NCI-H1105 (cell line): ENCODE results near the gene EMILIN2.
"Not testable (repeated sequence)": the region's sequence is repeated elsewhere in the genome, so short reads cannot be mapped to it uniquely, and the experiment has no call there.

ENCODE experiments used
- DNase-seq: peaks from one replicate; lab custom pipeline; 2025; lab: John Stamatoyannopoulos, UW

The EMILIN2 gene

DNA sequence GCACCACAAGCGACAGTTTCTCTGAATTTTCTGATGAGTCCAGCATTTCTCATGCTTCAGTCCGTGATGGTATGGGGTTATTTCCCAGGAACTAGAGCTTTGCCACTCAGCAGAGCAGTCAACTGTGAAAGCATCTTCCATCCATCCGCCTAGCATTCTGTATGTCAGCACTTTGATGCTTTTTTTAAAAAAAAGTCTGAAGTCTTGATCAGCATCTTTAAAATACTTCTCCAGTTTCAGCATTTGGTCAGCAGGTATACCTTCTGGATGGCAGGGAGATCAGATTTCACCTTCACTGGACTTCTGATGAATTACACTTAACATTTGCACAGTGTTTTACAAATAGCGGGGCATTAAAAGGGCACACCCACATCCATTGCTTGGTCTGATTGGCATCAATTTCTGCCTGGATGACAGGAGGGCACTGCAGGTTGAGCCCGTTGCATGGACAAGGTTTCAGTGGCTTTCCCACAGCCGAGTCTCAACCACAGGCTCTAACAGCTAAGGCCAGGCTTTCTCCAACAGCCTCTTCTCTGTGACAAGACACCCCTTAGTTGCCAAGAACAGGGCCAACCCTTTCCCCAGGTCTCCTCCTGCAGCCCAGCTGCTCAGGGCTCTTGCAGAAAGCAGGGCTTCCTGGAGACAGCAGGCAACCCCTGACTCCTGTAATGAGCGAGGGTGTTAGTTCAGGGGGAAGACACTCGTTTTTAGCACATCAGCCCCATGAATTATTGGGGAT, 54.0 kb downstream of the EMILIN2 start:
- DNase-seq = no peak

DNA sequence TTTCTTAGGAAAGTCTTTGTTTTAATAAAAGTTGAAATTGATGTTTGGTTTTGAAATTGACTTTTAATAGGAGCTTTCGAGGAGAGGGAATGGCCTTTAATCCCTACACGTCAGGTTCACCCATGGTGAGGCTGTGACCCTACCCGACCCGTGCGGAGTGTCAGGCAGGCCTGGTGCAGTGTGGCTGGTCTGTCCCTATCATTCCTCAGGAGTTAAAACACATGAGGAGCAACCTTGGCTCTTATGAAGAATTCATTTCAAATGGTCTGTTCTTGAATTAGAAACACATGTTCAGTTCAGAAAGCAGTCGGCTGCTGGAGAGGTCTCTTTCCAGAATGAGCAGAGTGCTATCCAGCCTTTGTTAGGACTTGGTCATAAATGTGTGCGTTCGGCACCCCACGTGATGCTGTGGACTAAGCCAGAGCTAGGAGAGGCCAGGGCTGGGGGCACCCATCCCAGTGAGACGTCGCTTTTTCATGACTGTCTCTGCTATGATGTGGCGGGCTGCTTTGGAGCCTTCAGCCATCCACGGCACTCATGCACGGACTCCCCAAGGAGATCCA, 54.7 kb downstream of the EMILIN2 start:
- no peak for DNase-seq

DNA sequence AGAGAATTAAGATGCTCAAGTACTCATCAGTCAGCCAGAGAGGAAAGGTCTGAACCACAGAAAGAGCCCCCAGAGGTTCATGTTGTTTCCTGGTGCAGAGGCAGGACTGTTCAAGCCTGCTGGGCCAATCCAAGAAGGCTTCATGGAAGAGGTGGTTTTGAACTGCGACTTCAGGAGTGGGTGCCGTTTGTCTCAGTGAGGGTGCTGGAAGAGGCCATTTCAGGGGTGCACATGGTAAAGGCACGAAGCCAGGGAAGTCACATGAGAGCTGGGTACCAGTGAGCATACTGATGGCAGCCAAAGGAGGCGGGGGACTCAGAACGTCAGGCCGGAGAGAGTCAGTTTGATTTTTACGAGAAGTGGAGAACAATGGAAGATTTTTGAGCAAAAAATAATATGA, 55.5 kb downstream of the EMILIN2 start:
- DNase-seq = no peak

DNA sequence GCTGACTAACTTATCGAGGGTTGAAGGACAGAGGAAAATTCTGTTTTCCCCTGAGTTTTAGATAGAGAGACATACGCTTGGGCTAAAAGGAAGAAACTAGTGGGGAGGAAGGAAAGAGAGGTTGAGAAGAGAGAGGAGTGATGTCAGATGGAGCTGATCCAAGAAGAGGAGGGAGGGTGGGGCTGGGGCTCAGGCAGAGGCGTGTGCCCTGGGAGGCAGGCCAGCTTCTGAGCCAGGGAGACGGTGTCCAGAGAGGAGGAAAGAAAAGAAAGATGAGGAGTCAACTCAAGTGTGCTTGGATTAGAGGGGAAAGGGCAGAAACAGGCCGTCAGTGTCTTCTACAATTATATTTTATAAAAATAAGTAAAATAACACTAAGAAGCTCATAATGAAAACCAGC, 56.2 kb downstream of the EMILIN2 start:
- no peak for DNase-seq

DNA sequence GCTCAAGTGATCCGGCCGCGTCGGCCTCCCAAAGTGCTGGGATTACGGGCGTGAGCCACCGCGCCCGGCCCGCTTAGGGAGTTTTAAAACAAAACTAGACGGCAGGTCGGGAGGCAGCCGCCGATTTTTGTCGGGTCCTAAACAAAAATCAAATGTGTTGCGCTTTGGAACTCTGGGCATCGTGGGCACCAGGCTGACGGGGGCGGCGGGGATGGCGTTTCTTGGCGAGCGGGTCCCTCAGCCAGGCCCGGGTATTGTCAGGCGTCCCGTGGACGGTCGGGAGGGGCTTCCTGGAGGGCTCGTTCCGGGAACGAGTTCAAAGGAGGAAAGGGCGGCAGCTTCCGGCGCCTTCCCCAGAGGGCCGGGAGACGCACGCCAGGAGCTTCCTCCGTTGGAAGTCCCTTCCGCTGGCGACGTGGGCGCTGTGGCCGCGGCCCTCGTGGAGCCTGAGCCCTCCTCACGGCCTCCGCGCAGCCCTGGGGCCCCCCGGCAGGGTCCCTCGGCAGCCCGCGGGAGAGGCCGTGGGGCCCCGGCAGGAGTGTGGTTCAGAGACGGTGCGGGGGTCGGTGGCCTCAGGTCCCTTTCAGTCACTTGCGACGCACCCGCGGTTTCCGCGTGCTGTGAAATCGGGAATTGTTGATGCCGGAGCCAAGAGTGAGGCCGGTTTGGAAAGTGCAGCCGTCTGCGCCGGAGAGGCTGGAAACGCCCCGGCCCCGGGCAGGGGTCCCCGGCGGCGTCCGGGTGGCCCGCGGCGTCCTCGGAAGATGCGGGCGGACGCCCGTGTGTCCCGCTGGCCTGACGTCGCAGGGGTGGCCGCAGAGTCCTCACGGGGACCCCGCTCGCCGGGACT, 59.3 kb downstream of the EMILIN2 start:
- no peak for DNase-seq

DNA sequence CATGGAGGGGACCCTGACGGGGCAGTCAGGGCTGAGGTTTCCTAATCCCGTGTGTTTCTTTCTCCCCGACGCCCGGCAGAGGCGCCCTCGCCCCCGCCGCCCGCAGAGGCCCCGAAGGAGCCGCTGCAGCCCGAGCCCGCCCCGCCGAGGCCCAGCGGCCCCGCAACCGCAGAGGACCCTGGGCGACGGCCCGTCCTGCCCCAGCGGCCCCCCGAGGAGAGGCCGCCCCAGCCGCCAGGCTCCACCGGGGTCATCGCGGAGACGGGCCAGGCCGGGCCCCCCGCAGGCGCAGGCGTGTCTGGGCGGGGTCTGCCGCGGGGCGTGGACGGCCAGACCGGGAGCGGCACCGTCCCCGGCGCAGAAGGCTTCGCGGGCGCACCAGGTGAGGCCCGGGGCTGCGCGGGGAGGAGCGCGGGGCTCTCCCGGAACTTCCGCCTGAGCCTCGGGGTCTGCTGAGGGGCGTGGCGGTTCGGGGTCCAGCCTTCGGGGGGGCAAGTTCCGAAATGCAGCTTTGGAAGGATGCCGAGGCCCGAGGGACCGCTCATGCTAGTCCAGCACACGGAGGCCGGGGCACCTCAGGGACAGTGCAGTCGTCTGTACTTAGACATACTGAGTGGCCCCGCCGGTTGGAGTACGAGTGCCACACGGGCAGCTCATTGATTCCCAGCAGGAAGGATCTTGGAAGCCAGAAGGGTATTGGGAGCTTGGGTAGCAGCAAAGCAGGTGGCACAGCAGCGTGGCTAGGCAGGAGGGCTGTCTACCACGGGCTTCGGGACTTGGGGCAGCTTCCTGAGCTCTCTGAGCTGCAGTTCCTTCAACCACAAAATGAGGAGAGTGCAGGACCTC, 60.1 kb downstream of the EMILIN2 start:
- DNase-seq = no peak

DNA sequence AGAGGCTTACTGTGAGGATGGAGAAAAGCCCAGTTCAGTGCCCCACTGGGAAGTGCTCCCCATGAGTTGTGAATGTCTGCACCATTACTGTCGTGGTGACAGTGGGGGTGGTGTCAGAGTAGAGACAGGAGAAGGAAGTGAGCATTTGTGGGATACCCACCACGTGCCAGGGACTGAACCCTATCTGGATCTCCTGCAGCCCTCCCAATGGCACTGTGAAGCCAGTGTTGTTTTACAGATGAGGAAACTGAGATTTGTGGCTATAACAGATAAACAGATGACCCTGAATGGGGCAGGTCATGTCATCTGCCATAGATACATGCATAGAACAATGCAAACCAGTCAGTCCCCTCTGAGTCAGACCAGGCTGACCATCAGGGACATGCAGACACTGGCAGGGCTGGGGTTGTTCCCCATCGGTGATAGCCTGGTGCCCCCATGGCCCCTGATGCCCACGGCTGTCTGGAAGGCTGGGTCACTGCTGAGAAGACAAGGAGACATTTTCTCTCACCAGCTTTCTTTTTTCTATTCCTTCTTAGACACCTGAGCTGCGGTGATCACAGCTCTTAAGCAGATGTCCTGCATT, 60.8 kb downstream of the EMILIN2 start:
- no peak for DNase-seq

DNA sequence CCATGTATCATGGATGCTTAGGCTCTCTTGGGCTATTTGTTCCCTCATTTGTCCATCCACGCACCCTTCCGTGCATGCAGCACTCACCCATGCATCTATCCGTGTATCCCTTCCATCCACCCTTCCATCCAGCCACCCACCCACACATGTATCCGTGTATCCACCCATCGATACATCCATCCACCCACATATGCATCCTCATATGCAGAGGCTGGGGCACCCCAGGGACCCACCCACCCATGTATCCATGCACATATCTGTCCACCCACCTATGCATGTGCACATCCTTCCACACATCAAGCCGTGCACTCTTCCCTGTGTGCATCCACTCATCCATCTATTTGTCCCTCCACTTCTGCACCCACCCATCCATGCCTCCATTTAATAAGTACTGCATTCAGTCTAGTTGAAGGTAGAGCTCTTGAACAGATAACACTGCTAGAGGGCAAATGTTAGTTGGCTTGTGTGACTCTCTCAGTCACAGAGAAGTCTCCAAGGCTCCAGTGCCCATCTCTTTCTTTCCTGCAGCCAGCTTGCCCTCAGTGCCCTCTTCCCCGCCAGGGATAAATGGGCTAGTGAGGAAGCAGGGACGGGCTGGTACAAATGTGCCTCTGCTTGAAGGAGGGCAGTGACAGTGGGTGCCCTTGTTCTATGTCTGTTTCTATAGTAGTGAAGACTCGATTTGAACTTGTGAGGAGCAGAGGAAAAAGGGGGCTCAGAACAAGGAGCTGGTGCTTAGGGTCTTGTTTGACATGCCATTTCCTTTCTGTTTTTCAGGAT, 61.5 kb downstream of the EMILIN2 start:
- no peak for DNase-seq

DNA sequence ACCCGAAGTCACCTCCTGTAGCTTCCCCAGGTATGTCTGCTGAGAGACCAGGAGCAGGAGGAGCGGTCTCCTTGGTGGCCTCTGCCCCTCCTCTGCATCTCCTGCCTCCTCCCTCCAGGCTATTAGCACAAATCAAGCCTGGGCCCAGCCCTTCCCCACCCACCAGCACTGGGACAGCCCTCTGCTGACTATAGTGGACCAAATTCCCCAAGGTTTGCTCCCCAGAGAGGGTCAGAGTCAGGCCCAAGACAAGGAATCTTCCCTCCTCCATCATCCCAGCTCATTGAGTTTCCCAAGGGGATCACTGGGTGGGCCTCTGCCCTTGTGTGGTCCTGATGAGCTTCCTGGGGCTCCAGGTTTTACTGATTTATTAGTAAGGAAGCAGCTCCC, 62.1 kb downstream of the EMILIN2 start:
- no peak for DNase-seq

DNA sequence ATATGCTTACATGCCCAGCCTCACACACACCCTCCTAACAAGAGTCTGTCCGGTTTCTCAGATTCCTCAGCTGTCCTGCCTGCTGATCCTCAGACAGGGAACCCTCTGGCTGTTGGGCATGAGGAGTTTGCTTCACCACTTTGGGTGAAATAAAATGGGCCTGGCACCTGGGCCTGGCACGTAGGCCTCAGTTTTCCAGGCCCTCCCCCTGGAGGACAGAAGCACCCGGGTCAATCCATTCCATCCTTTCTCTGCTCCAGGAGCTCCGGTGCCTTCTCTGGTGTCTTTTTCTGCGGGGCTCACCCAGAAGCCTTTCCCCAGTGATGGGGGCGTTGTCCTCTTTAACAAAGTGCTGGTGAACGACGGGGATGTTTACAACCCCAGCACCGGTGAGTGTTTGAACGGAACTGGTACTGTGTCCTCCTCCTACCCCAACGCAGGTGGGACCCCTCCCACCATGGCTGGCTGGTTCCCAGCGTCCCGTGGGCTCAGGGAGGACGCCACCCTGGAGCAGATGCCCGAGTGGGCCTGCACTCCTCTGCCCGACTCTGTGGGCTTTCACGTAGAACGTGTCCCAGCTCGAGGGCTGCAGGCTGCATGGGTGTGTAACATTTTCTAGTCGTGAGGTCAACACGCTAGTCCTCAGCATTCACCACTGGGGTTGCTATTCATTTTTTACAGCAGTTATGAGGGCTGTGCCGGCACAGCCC, 62.8 kb downstream of the EMILIN2 start:
- DNase-seq = no peak

DNA sequence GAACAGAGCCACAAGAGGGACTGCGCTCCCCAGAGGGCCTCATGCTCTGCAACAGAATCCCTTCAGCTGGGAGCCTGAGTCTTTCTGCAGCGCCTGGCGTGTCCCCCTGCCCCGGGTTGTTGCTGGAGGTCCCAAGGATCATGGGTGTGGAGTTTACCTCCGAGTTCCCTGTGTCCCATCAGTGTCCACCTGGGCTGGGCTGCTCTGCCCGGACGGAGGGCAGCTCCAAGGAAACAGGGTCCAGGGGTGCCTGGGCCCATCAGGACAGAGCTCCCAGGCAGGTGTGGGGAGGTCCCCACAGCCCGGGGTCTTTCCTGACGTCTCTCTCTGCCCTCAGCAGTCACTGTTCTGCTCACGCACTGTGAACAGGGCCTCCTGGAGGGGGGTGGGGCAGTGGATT, 63.5 kb downstream of the EMILIN2 start:
- no peak for DNase-seq

DNA sequence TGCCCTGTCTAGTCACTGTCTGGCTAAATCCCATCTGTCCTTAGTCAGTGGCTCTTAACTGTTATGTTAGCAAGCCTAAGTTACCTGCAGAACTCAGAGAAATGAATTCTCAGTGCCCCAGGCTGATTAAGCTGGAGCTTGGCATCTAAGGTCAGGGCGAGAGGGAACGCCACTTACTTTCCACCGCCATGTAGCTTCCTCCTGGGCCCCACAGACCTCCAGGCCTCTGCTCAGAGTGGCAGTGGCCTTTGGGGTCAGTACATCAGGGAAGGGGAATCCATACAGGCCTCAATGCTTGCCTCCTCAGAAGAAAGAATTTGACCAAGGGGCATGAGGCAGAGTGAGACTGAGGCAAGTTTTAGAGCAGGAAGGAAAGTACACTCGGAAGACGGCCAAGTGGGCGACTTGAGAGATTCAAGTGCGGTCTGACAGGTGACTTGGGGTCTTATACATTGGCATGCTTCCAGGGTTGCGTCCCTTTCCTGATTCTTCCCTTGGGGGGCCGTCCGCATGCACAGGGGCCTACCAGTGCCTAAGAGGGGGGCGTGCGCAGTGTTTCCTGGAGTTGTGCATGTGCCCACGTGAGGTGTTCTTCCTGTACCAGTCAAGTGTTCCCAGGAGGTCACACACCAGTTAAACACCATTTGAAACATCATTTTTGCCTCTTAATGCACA, 64.1 kb downstream of the EMILIN2 start:
- no peak for DNase-seq

DNA sequence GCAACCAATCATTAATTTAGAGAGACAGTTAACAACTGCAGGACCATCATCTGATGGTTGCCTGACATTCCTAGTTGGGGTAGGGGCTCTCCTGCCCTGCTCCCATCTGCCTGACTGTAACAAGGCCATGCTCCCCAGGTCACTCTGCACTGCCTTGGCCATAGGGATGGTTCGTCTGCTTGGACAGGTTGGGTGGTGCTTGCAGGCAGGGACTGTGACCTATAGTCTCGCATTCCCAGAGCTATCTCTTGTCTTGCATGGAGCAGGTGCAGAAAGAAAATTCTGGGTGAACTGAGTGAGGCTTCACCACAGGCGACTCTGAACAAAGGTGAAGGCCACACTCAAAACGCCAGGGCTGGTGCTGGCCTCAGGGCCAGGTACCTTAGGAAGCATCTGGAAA, 64.7 kb downstream of the EMILIN2 start:
- DNase-seq = no peak

DNA sequence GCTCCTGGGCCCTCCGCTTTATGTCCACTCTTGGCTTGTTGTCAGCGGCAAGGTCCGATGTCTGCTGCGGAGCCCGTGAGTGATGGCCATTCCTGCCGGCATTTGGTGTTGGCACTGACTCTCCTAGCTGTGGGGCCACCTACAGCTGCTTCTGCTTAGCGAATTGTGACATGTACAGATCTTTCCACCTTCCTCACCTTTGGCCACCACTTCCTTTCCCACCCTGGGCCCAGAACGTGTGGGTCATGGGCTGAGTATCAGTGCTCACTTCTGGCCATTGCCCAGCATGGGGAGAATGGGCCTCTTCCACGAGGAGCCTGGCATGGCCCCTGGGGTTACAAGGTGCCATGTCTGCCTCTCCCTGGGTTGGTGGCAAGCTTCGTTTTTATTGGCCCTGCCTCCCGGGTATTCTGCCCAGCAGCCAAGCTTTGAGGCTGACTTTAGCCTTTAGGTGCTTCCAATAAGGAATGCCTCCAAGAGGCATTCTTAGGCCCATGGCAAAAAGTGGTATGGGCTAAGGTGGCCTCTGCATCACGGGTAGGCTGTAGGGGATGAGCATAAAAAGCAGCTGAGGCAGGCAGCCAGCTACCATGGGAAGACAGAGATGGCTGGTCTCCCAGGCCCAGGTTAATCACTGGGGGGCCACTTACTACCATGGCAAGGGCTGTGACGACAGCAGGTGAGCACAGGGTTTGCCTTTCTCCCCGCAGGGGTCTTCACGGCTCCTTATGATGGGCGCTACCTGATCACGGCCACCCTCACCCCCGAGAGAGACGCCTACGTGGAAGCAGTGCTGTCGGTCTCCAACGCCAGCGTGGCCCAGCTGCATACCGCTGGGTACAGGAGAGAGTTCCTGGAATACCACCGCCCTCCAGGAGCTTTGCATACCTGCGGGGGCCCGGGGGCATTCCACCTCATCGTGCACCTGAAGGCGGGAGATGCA, 65.8 kb downstream of the EMILIN2 start:
- DNase-seq = no peak

DNA sequence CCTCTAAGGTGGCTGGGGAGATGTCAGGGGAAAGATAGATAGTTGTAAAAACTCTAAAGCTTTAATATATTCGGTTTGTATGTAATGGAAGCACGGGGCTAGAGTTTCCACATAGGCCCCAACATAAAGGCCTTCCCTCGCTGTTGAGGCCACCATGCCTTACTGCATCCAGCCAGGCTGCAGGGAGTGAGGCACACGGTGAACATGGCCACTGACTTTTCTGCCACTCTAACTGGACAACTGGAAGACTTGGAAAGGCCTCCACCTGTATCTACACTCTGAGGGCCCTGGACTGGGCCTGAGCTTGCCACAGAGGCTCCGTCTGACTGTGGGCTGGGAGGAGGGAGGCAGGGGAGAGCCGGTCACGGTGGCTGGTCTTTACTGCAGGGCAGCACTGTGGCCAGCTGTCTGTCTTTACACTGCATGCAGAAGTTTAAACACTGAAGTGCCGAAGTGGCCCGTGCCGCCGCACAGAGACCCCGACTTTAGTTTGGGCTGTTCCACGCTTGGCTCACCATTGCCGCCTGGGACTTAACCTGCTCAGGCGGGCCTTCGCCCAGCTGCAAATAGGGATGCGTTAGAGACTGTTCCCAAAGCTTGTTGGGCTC, 66.7 kb downstream of the EMILIN2 start:
- no peak for DNase-seq

DNA sequence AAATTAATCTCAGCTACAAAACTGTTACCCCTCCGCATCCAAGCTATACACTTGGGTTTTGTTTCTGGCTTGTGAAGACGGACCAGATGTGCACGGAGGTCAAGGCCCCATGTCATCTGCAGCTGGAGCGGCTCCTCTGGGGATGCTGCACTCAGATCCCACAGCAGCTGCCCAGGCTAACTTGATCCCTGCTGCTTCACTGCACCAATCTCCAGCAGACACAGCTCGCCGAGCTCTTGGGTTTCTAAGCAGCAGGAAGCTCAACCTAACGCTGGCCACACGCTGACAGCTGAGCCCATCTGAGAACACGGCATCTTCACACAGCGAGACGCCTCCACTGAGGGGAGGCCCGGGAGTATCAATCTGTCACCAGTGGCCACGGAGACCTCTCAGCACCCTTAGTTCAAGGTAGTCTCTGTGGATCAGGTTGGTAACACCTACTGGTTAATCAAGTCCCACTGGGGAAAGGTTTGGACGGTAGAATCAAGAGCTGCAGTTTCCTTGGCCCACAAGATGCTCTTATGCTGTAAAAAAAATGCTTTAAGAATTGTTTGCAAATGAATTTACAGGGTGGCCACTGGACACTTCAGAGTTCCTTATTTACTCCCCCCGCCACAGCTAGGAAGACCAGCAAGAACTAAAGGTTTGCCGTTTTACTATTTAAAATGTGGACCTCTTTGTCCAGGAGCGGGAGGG, 67.5 kb downstream of the EMILIN2 start:
- DNase-seq = no peak

DNA sequence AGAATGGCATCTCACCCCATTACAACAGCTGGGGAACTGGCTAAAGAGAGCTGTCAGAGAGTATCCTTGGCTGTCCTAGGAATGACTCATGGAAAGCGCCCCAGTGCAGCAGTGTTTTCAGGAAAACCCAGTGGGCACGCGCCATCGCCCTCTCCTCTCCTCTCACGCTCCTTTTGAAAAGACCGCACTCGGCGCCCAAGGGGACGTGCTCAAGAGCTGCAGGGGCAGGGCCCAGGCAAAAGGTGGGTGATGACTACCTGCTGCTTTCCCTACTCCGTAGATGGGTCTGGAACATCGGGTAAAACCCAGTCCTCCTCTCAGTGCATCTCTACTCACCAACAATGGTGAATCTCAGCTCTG, 68.1 kb downstream of the EMILIN2 start:
- no peak for DNase-seq

DNA sequence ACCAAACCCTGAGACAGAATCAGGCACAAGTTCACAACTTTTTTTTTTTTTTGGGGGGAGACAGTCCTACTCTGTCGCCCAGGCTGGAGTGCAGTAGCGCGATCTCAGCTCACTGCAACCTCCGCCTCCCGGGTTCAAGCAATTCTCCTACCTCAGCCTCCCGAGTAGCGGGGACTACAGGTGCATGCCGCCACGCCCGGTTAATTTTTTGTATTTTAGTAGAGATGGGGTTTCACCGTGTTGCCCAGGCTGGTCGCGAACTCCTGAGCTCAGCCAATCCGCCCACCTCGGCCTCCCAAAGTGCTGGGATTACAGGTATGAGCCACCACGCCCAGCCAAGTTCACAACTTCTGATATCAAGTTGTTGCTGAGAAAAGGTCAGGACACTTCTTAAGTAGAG, 68.7 kb downstream of the EMILIN2 start:
- not testable (repeated sequence) for DNase-seq
